ENCODE data around the gene SPEM2. TPM values are rescaled to one million over a fixed set of nuclear protein-coding genes. Genes with fewer than 3 reads are reported as not detected.
"Not testable (repeated sequence)": the region's sequence is repeated elsewhere in the genome, so short reads cannot be mapped to it uniquely, and the experiment has no call there.

Gene SPEM2
- total RNA-seq, 1 donor: not detected

GRCh38 chr17:7466318-7466638 lies 40.9 kb downstream of the SPEM2 start:
- H3K4me3 ChIP-seq (ENCODE audit: low read length): no peak overlapping the region
- H3K9me3 ChIP-seq (ENCODE audit: low read depth, low read length): no peaks in the 10 kb centered on the region
- H3K27me3 ChIP-seq (ENCODE audit: insufficient read depth, low read length): no peaks in the 10 kb centered on the region
- H3K4me1 ChIP-seq (ENCODE audit: insufficient read depth, low read length): peaks cover 19% of the 10 kb centered on the region

GRCh38 chr17:7466639-7467341 lies 41.4 kb downstream of the SPEM2 start:
- Histone ChIP-seq H3K4me1 (ENCODE audit: insufficient read depth, low read length) (peaks cover 20% of the 10 kb centered on the region), H3K4me3 (ENCODE audit: low read length) (no peak overlapping the region), H3K9me3 (ENCODE audit: low read depth, low read length) (no peaks in the 10 kb centered on the region), H3K27me3 (ENCODE audit: insufficient read depth, low read length) (no peaks in the 10 kb centered on the region)

- Histone ChIP-seq H3K27me3 (ENCODE audit: insufficient read depth, low read length) (no peaks in the 10 kb centered on the region), H3K9me3 (ENCODE audit: low read depth, low read length) (no peaks in the 10 kb centered on the region), H3K4me3 (ENCODE audit: low read length) (no peak overlapping the region), H3K4me1 (ENCODE audit: insufficient read depth, low read length) (peaks cover 27% of the 10 kb centered on the region)
These were observed 42.1 kb downstream of the SPEM2 start for GRCh38 chr17:7467498-7467897.

- Histone ChIP-seq H3K4me3 (ENCODE audit: low read length) (no peak overlapping the region), H3K27me3 (ENCODE audit: insufficient read depth, low read length) (no peaks in the 10 kb centered on the region), H3K4me1 (ENCODE audit: insufficient read depth, low read length) (peaks cover 30% of the 10 kb centered on the region), H3K9me3 (ENCODE audit: low read depth, low read length) (no peaks in the 10 kb centered on the region)
These were observed 42.9 kb downstream of the SPEM2 start for GRCh38 chr17:7468290-7468689.

GRCh38 chr17:7468804-7469389 lies 43.5 kb downstream of the SPEM2 start:
- Histone ChIP-seq H3K4me3 (ENCODE audit: low read length) (no peak overlapping the region), H3K4me1 (ENCODE audit: insufficient read depth, low read length) (peaks cover 30% of the 10 kb centered on the region), H3K27me3 (ENCODE audit: insufficient read depth, low read length) (no peaks in the 10 kb centered on the region), H3K9me3 (ENCODE audit: low read depth, low read length) (no peaks in the 10 kb centered on the region)

- H3K27me3 ChIP-seq (ENCODE audit: insufficient read depth, low read length); H3K4me3 ChIP-seq (ENCODE audit: low read length); H3K9me3 ChIP-seq (ENCODE audit: low read depth, low read length): not testable (repeated sequence)
- peaks cover 33% of the 10 kb centered on the region for H3K4me1 ChIP-seq (ENCODE audit: insufficient read depth, low read length)
These were observed 44.4 kb downstream of the SPEM2 start for GRCh38 chr17:7469843-7470242.

- H3K4me3 ChIP-seq (ENCODE audit: low read length); H3K27me3 ChIP-seq (ENCODE audit: insufficient read depth, low read length); H3K9me3 ChIP-seq (ENCODE audit: low read depth, low read length): not testable (repeated sequence)
- H3K4me1 ChIP-seq (ENCODE audit: insufficient read depth, low read length): peaks cover 40% of the 10 kb centered on the region
These were observed 45.1 kb downstream of the SPEM2 start for GRCh38 chr17:7470457-7470973.

GRCh38 chr17:7471729-7472128 lies 46.3 kb downstream of the SPEM2 start:
- Histone ChIP-seq H3K27me3 (ENCODE audit: insufficient read depth, low read length) (no peaks in the 10 kb centered on the region), H3K4me3 (ENCODE audit: low read length) (no peak overlapping the region), H3K4me1 (ENCODE audit: insufficient read depth, low read length) (peaks cover 45% of the 10 kb centered on the region), H3K9me3 (ENCODE audit: low read depth, low read length) (no peaks in the 10 kb centered on the region)

- H3K4me3 ChIP-seq (ENCODE audit: low read length); H3K9me3 ChIP-seq (ENCODE audit: low read depth, low read length); H3K27me3 ChIP-seq (ENCODE audit: insufficient read depth, low read length): not testable (repeated sequence)
- H3K4me1 ChIP-seq (ENCODE audit: insufficient read depth, low read length): peaks cover 55% of the 10 kb centered on the region
These were observed 49.4 kb downstream of the SPEM2 start for GRCh38 chr17:7474767-7475166.

- peaks cover 66% of the 10 kb centered on the region for H3K4me1 ChIP-seq (ENCODE audit: insufficient read depth, low read length)
- H3K9me3 ChIP-seq (ENCODE audit: low read depth, low read length): no peaks in the 10 kb centered on the region
- no peaks in the 10 kb centered on the region for H3K27me3 ChIP-seq (ENCODE audit: insufficient read depth, low read length)
- no peak overlapping the region for H3K4me3 ChIP-seq (ENCODE audit: low read length)
These were observed 50.5 kb downstream of the SPEM2 start for GRCh38 chr17:7475764-7476422.

GRCh38 chr17:7476494-7476893 lies 51.1 kb downstream of the SPEM2 start:
- no peaks in the 10 kb centered on the region for H3K27me3 ChIP-seq (ENCODE audit: insufficient read depth, low read length)
- H3K4me1 ChIP-seq (ENCODE audit: insufficient read depth, low read length): peaks cover 69% of the 10 kb centered on the region
- H3K9me3 ChIP-seq (ENCODE audit: low read depth, low read length): no peaks in the 10 kb centered on the region
- H3K4me3 ChIP-seq (ENCODE audit: low read length): no peak overlapping the region

GRCh38 chr17:7476951-7477350 lies 51.5 kb downstream of the SPEM2 start:
- Histone ChIP-seq H3K4me1 (ENCODE audit: insufficient read depth, low read length) (peaks cover 67% of the 10 kb centered on the region), H3K4me3 (ENCODE audit: low read length) (no peak overlapping the region), H3K27me3 (ENCODE audit: insufficient read depth, low read length) (no peaks in the 10 kb centered on the region), H3K9me3 (ENCODE audit: low read depth, low read length) (no peaks in the 10 kb centered on the region)

Other genes starting within 250 kb of the SPEM2 start
- 4.6 TPM for gene ASGR1, start 246.2 kb upstream of the SPEM2 start, total RNA-seq
- 9.0 TPM for gene DLG4, start 205.8 kb upstream of the SPEM2 start, total RNA-seq
- 143 TPM for gene ACADVL, start 205.7 kb upstream of the SPEM2 start, total RNA-seq
- 23.1 TPM for gene DVL2, start 191.1 kb upstream of the SPEM2 start, total RNA-seq
- gene PHF23, start 186.2 kb upstream of the SPEM2 start, total RNA-seq: 6.5 TPM
- 396 TPM for gene GABARAP, start 183.2 kb upstream of the SPEM2 start, total RNA-seq
- gene CTDNEP1, start 173.9 kb upstream of the SPEM2 start, total RNA-seq: 38.8 TPM
- 14.4 TPM for gene ELP5, start 173.4 kb upstream of the SPEM2 start, total RNA-seq
- gene CLDN7, start 163.1 kb upstream of the SPEM2 start, total RNA-seq: 0.10 TPM
- gene SLC2A4, start 143.9 kb upstream of the SPEM2 start, total RNA-seq: not detected
- not detected for gene YBX2, start 131.0 kb upstream of the SPEM2 start, total RNA-seq
- 340 TPM for gene EIF5A, start 118.0 kb upstream of the SPEM2 start, total RNA-seq
- 65.9 TPM for gene GPS2, start 110.3 kb upstream of the SPEM2 start, total RNA-seq
- gene NEURL4, start 96.3 kb upstream of the SPEM2 start, total RNA-seq: 4.8 TPM
- 107 TPM for gene ACAP1, start 89.1 kb upstream of the SPEM2 start, total RNA-seq
- 0.73 TPM for gene KCTD11, start 73.5 kb upstream of the SPEM2 start, total RNA-seq
- not detected for gene TMEM95, start 70.5 kb upstream of the SPEM2 start, total RNA-seq
- gene TNK1, start 44.5 kb upstream of the SPEM2 start, total RNA-seq: 5.5 TPM
- 21.6 TPM for gene PLSCR3, start 31.1 kb upstream of the SPEM2 start, total RNA-seq
- 41.1 TPM for gene TMEM256, start 21.5 kb upstream of the SPEM2 start, total RNA-seq
- gene NLGN2, start 17.8 kb upstream of the SPEM2 start, total RNA-seq: 0.73 TPM
- not detected for gene SPEM1, start 5.3 kb upstream of the SPEM2 start, total RNA-seq
- gene SPEM3, start 3.2 kb downstream of the SPEM2 start, total RNA-seq: under 0.01 TPM
- gene TMEM102, start 9.8 kb downstream of the SPEM2 start, total RNA-seq: 4.6 TPM
- 0.21 TPM for gene FGF11, start 13.9 kb downstream of the SPEM2 start, total RNA-seq
- gene CHRNB1, start 19.4 kb downstream of the SPEM2 start, total RNA-seq: 3.3 TPM
- gene ZBTB4, start 54.0 kb downstream of the SPEM2 start, total RNA-seq: 30.9 TPM
- not detected for gene SLC35G6, start 55.8 kb downstream of the SPEM2 start, total RNA-seq
- gene POLR2A, start 58.8 kb downstream of the SPEM2 start, total RNA-seq: 174 TPM
- 14.4 TPM for gene TNFSF12, start 123.4 kb downstream of the SPEM2 start, total RNA-seq
- 44.9 TPM for gene TNFSF13, start 133.1 kb downstream of the SPEM2 start, total RNA-seq
- 33.1 TPM for gene SENP3, start 136.3 kb downstream of the SPEM2 start, total RNA-seq
- gene CD68, start 154.0 kb downstream of the SPEM2 start, total RNA-seq: 147 TPM
- 48.0 TPM for gene MPDU1, start 158.2 kb downstream of the SPEM2 start, total RNA-seq
- gene SOX15, start 164.5 kb downstream of the SPEM2 start, total RNA-seq: 0.52 TPM
- 7.7 TPM for gene FXR2, start 189.3 kb downstream of the SPEM2 start, total RNA-seq
- 28.3 TPM for gene SAT2, start 202.2 kb downstream of the SPEM2 start, total RNA-seq
- not detected for gene SHBG, start 204.5 kb downstream of the SPEM2 start, total RNA-seq
- gene ATP1B2, start 225.3 kb downstream of the SPEM2 start, total RNA-seq: not detected